ENCODE measurements around the gene KCNJ13. TPM values are rescaled to one million over a fixed set of nuclear protein-coding genes. Genes with fewer than 3 reads are reported as not detected.

The KCNJ13 gene
- polyA plus RNA-seq, 2 of the 4 experiments (the other 2 are of a cell fraction): not detected

GRCh38 chr2:232772531-232772930 lies 3.8 kb downstream of the KCNJ13 start:
- 97% methylated on average over 2 of the region's 2 CpGs for WGBS (ENCODE audit: missing lambda C conversion rate)
- H3K4me3 ChIP-seq: no peak overlapping the region
- ChIA-PET POLR2A (no interaction called here), CTCF (no interaction called here)
- ATAC-seq: no peak
- TF ChIP-seq ZC3H11A (IDR thresholded peaks at IDR 0.05) (no peak), EP300 (IDR thresholded peaks at IDR 0.05) (no peak), RNF2 (IDR thresholded peaks at IDR 0.05; ENCODE audit: borderline replicate concordance, low read depth) (no peak), FOXS1 (CRISPR knock-in tag; IDR thresholded peaks at IDR 0.05) (no peak)
- DNase-seq (ENCODE audit: low read depth in 1 of 2, low spot score in 1 of 2): no peak
- H3K4me1 ChIP-seq: no peaks in the 10 kb centered on the region
- H3K9me3 ChIP-seq: no peaks in the 10 kb centered on the region
- no peak overlapping the region for H3K27ac ChIP-seq
- no peak for FAIRE-seq
- H3K4me2 ChIP-seq: no peak overlapping the region

- POLR2A ChIA-PET: no interaction called here
- Histone ChIP-seq H3K4me1 (no peaks in the 10 kb centered on the region), H3K9me3 (no peaks in the 10 kb centered on the region), H3K27ac (no peak overlapping the region), H3K4me3 (no peak overlapping the region), H3K4me2 (no peak overlapping the region)
- no peak for ATAC-seq
- WGBS (ENCODE audit: missing lambda C conversion rate): 96% methylated on average over 1 of the region's 1 CpG
- TF ChIP-seq PHF8 (IDR thresholded peaks at IDR 0.05; ENCODE audit: borderline replicate concordance, low read depth): no peak
- peak; percentile 48 for TF ChIP-seq MAFK (IDR thresholded peaks at IDR 0.05; ENCODE audit: partially characterized antibody)
- CTCF ChIA-PET: interaction anchor here (1.1 kb wide), 1 partner anchor 11 kb away, joined by 5 read pairs; no protein-coding TSS in a partner anchor
- FAIRE-seq: no peak
- DNase-seq (ENCODE audit: low read depth in 1 of 2, low spot score in 1 of 2): no peak
Measured at GRCh38 chr2:232771870-232772269, 4.5 kb downstream of the KCNJ13 start.

GRCh38 chr2:232770207-232770606 lies 6.2 kb downstream of the KCNJ13 start:
- Histone ChIP-seq H3K27ac (no peak overlapping the region), H3K9me3 (no peaks in the 10 kb centered on the region), H3K4me2 (no peak overlapping the region), H3K4me3 (no peak overlapping the region), H3K4me1 (no peaks in the 10 kb centered on the region)
- no peak for ATAC-seq
- ChIA-PET POLR2A (no interaction called here), CTCF (no interaction called here)
- TF ChIP-seq CBX8 (IDR thresholded peaks at IDR 0.05) (no peak), MAFK (IDR thresholded peaks at IDR 0.05; ENCODE audit: partially characterized antibody) (peak; percentile 57)
- no peak for FAIRE-seq
- no peak for DNase-seq (ENCODE audit: low read depth in 1 of 2, low spot score in 1 of 2)

- Histone ChIP-seq H3K4me2 (no peak overlapping the region), H3K27ac (no peak overlapping the region), H3K4me1 (no peaks in the 10 kb centered on the region), H3K4me3 (no peak overlapping the region), H3K9me3 (no peaks in the 10 kb centered on the region)
- no peak for TF ChIP-seq ELK1 (IDR thresholded peaks at IDR 0.05; ENCODE audit: low read depth, low read length)
- no peak for TF ChIP-seq NPAS2 (CRISPR knock-in tag; IDR thresholded peaks at IDR 0.05; ENCODE audit: borderline replicate concordance)
- no peak for TF ChIP-seq BCL3 (IDR thresholded peaks at IDR 0.05)
- TF ChIP-seq SMC3 (IDR thresholded peaks at IDR 0.05): no peak
- no peak for TF ChIP-seq FOSB (CRISPR knock-in tag; IDR thresholded peaks at IDR 0.05)
- no peak for TF ChIP-seq HMGXB4 (CRISPR knock-in tag; IDR thresholded peaks at IDR 0.05; ENCODE audit: borderline replicate concordance)
- no peak for TF ChIP-seq KDM1A (IDR thresholded peaks at IDR 0.05; ENCODE audit: low read depth)
- TF ChIP-seq GATA3 (IDR thresholded peaks at IDR 0.05; ENCODE audit: borderline replicate concordance): no peak
- no peak for TF ChIP-seq ZSCAN20 (CRISPR knock-in tag; IDR thresholded peaks at IDR 0.05)
- TF ChIP-seq EP300 (IDR thresholded peaks at IDR 0.05): no peak
- no peak for TF ChIP-seq RAD21 (conservative IDR thresholded peaks at IDR 0.05 in 1 of 2, IDR thresholded peaks at IDR 0.05 in 1 of 2)
- ATAC-seq: no peak
- no peak for FAIRE-seq
- ChIA-PET CTCF (interaction anchor here (1.3 to 1.9 kb wide), 4 partner anchors 13 to 483 kb away, joined by 3 to 5 read pairs (median 4); partner anchors contain the start of gene ATG16L1), POLR2A (interaction anchor here (0.7 kb wide), 1 partner anchor 10 kb away, joined by 3 read pairs; no protein-coding TSS in a partner anchor)
- DNase-seq (ENCODE audit: low read depth in 1 of 2, low spot score in 1 of 2): no peak
- 91% methylated on average over 1 of the region's 1 CpG for WGBS (ENCODE audit: missing lambda C conversion rate)
Measured at GRCh38 chr2:232767866-232768265, 8.5 kb downstream of the KCNJ13 start.

Data from A549 (cell line).